Osteocyte (in vitro differentiated cells): ENCODE data around the gene CTXN3. TPM values are rescaled to one million over a fixed set of nuclear protein-coding genes. Genes with fewer than 3 reads are reported as not detected.

Experiments
- DNase-seq: peaks from one replicate; pipeline ENCODE4 v3.0.0; 2021; ENCODE audit warnings: mixed read lengths; ENCODE audit not compliant: unreplicated experiment; ENCODE audit errors: extremely low spot score
- H3K27ac Mint-ChIP-seq: one replicate; pipeline ENCODE4 v1.8.0; 2021; ENCODE audit warnings: mild to moderate bottlenecking, mixed read lengths; ENCODE audit not compliant: unreplicated experiment
- H3K27me3 Mint-ChIP-seq: one replicate; pipeline ENCODE4 v1.8.0; 2021; ENCODE audit warnings: mixed read lengths; ENCODE audit not compliant: unreplicated experiment
- H3K36me3 Mint-ChIP-seq: one replicate; pipeline ENCODE4 v1.8.0; 2021; ENCODE audit warnings: mixed read lengths; ENCODE audit not compliant: unreplicated experiment
- H3K4me1 Mint-ChIP-seq: one replicate; pipeline ENCODE4 v1.8.0; 2021; ENCODE audit warnings: mixed read lengths; ENCODE audit not compliant: unreplicated experiment
- H3K4me3 Mint-ChIP-seq: one replicate; pipeline ENCODE4 v1.8.0; 2021; ENCODE audit warnings: mild to moderate bottlenecking, moderate library complexity, mixed read lengths; ENCODE audit not compliant: unreplicated experiment
- H3K9me3 Mint-ChIP-seq: one replicate; pipeline ENCODE4 v1.8.0; 2021; ENCODE audit warnings: mixed read lengths; ENCODE audit not compliant: unreplicated experiment
- CTCF ChIP-seq: fragments of 200-600 bp; sonication (generic); IDR thresholded peaks from 2 replicates; pipeline ENCODE4 v1.5.0; 2021; ENCODE audit warnings: antibody characterized with exemption, mild to moderate bottlenecking, moderate library complexity
- total RNA-seq: library from RNA; stranded (reverse); gene quantifications from 2 replicates; pipeline ENCODE4 v1.2.1, GENCODE V29; 2021

The CTXN3 gene
- total RNA-seq, 1 donor from 2014 or later, result not detected

GRCh38 chr5:127639828-127640227 is 9.1 kb upstream of the CTXN3 start:
- H3K27ac Mint-ChIP-seq, result no peak overlapping the region

DNA sequence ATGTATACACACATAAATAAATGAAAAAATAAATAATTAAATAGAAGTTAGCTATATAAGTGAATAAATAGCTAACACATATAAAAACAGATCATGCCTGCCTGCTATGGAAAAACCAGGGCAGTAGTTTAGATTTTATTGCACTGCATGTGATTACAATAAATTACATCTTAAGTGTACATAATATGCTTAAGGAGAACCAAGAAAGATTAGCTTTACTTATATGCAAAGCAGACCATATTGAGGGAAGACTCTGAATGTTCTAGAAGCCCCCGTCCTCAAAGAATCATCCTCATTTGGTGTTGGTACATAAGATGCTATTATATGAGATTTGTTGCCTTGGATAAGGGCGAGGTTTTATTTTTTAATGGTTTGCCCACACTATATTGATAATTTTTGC is 5.9 kb upstream of the CTXN3 start:
- no peak for DNase-seq
- H3K4me3 Mint-ChIP-seq, result no peak overlapping the region
- TF ChIP-seq CTCF, result no peak
- H3K27me3 Mint-ChIP-seq, result peaks cover 34% of the 10 kb centered on the region
- no peaks in the 10 kb centered on the region for H3K9me3 Mint-ChIP-seq
- no peaks in the 10 kb centered on the region for H3K4me1 Mint-ChIP-seq
- H3K27ac Mint-ChIP-seq, result no peak overlapping the region
- H3K36me3 Mint-ChIP-seq, result no peaks in the 10 kb centered on the region

More at GRCh38 chr5:127639828-127640227, 9.1 kb upstream of the CTXN3 start:
- H3K27me3 Mint-ChIP-seq, result peaks cover 55% of the 10 kb centered on the region
- H3K9me3 Mint-ChIP-seq, result no peaks in the 10 kb centered on the region
- no peaks in the 10 kb centered on the region for H3K4me1 Mint-ChIP-seq
- no peak overlapping the region for H3K4me3 Mint-ChIP-seq
- no peak for DNase-seq
- no peak for TF ChIP-seq CTCF
- H3K36me3 Mint-ChIP-seq, result no peaks in the 10 kb centered on the region

GRCh38 chr5:127643607-127644006 is 5.3 kb upstream of the CTXN3 start:
- H3K4me1 Mint-ChIP-seq, result no peaks in the 10 kb centered on the region
- H3K27ac Mint-ChIP-seq, result no peak overlapping the region
- no peaks in the 10 kb centered on the region for H3K36me3 Mint-ChIP-seq
- no peak for DNase-seq
- H3K27me3 Mint-ChIP-seq, result peaks cover 30% of the 10 kb centered on the region
- no peak for TF ChIP-seq CTCF
- no peaks in the 10 kb centered on the region for H3K9me3 Mint-ChIP-seq
- no peak overlapping the region for H3K4me3 Mint-ChIP-seq

DNA sequence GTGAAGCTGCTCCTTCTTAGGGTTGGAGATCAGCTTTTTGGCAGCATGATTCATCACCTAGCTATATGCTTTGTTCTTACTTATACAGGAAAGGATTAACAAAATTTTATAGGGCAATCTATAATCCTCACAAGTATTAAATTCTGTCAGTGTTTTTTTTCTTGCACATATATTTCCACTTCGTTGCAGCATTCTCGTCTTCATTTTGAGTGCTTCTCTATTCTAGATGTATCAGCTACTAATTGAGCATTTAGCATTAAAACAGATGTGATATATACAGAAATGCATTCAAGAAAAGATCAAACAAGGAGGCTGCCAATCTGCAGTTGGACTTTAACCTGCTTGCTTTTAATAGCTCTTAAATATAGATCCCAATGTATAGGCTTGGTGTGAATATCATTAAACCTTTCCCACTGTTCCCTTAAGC is 3.6 kb upstream of the CTXN3 start:
- no peak overlapping the region for H3K27ac Mint-ChIP-seq
- no peaks in the 10 kb centered on the region for H3K9me3 Mint-ChIP-seq
- no peaks in the 10 kb centered on the region for H3K4me1 Mint-ChIP-seq
- no peak for TF ChIP-seq CTCF
- no peak overlapping the region for H3K4me3 Mint-ChIP-seq
- no peak for DNase-seq
- peaks cover 29% of the 10 kb centered on the region for H3K27me3 Mint-ChIP-seq
- no peaks in the 10 kb centered on the region for H3K36me3 Mint-ChIP-seq

DNA sequence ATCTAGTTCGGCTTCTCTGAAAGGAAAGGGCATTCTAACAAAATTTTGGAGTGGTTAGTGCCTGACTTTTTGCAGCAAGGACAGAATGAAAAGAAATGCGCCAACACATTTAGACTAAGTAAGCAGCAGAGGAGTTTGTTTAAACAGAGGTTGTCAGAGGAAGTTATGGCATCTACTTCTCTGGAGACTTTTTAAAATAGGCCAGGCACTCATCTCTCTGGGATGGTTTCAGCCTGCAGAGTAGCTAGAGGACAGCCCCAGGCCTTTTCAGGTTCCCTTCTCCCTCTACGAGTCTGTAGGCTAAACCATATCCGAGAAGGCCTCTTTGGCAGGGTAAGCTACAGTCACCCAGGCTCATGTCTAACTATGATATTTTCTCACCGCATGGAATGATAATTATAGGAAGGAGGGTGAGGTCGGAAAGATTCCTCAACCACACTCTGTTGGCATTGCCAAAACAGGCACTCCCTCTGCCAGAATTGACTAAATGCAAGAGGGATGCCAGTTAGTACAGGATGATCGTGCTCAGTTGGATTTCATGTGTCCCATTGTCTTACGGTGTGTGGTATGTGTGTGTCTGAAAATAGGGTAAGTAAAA is 1.4 kb upstream of the CTXN3 start:
- no peak overlapping the region for H3K4me3 Mint-ChIP-seq
- H3K27ac Mint-ChIP-seq, result no peak overlapping the region
- no peaks in the 10 kb centered on the region for H3K9me3 Mint-ChIP-seq
- peaks cover 3% of the 10 kb centered on the region for H3K4me1 Mint-ChIP-seq
- no peak for DNase-seq
- H3K36me3 Mint-ChIP-seq, result no peaks in the 10 kb centered on the region
- H3K27me3 Mint-ChIP-seq, result peaks cover 23% of the 10 kb centered on the region
- TF ChIP-seq CTCF, result no peak
